ENCODE data around the gene MAN1C1.

- TF ChIP-seq CTCF (IDR thresholded peaks at IDR 0.05): no peak
- no peak for TF ChIP-seq POLR2A (IDR thresholded peaks at IDR 0.05)
- TF ChIP-seq POLR2AphosphoS5 (IDR thresholded peaks at IDR 0.05): peak in 1 of 3 donors; percentile 7
- TF ChIP-seq EP300 (IDR thresholded peaks at IDR 0.05): no peak
These were observed 33.6 kb downstream of the MAN1C1 start for GRCh38 chr1:25650289-25650576.
